HUES6 (cell line): ENCODE measurements around the gene LIMK1.
"Not testable (repeated sequence)": the region's sequence is repeated elsewhere in the genome, so short reads cannot be mapped to it uniquely, and the experiment has no call there.

Source experiments
- H3K27ac ChIP-seq: 2 replicates; pipeline ENCODE4 v1.7.0; 2013; ENCODE audit warnings: low read depth, mild to moderate bottlenecking, low read length, inconsistent platforms
- H3K27me3 ChIP-seq: 2 replicates; pipeline ENCODE4 v1.6.1; 2013; ENCODE audit warnings: low read length; ENCODE audit not compliant: control insufficient read depth, insufficient read depth
- H3K36me3 ChIP-seq: 2 replicates; pipeline ENCODE4 v1.6.1; 2013; ENCODE audit warnings: low read length; ENCODE audit not compliant: control insufficient read depth, insufficient read depth
- H3K4me1 ChIP-seq: 2 replicates; pipeline ENCODE4 v1.6.1; 2013; ENCODE audit warnings: low read length; ENCODE audit not compliant: control insufficient read depth, insufficient read depth
- H3K4me3 ChIP-seq: 2 replicates; pipeline ENCODE4 v1.5.1; 2013; ENCODE audit warnings: low read depth, low read length
- H3K9ac ChIP-seq: one replicate; pipeline ENCODE4 v1.6.1; 2013; ENCODE audit warnings: mild to moderate bottlenecking, low read length
- H3K9me3 ChIP-seq: 2 replicates; pipeline ENCODE4 v1.6.1; 2013; ENCODE audit warnings: low read depth, low read length; ENCODE audit not compliant: control insufficient read depth, insufficient read depth

Gene LIMK1

GRCh38 chr7:74046581-74046980 is 37.0 kb upstream of the LIMK1 start:
- H3K4me3 ChIP-seq, H3K9ac ChIP-seq, H3K27me3 ChIP-seq, H3K27ac ChIP-seq, H3K36me3 ChIP-seq, H3K9me3 ChIP-seq: not testable (repeated sequence)
- peaks cover 34% of the 10 kb centered on the region for H3K4me1 ChIP-seq

GRCh38 chr7:74047804-74048380 is 35.7 kb upstream of the LIMK1 start:
- no peaks in the 10 kb centered on the region for H3K36me3 ChIP-seq
- no peak overlapping the region for H3K9ac ChIP-seq
- no peak overlapping the region for H3K27ac ChIP-seq
- peaks cover 35% of the 10 kb centered on the region for H3K4me1 ChIP-seq
- H3K4me3 ChIP-seq: no peak overlapping the region
- no peaks in the 10 kb centered on the region for H3K9me3 ChIP-seq
- no peaks in the 10 kb centered on the region for H3K27me3 ChIP-seq

GRCh38 chr7:74048999-74049599 is 34.5 kb upstream of the LIMK1 start:
- H3K4me3 ChIP-seq: no peak overlapping the region
- H3K9me3 ChIP-seq: no peaks in the 10 kb centered on the region
- H3K36me3 ChIP-seq: no peaks in the 10 kb centered on the region
- no peak overlapping the region for H3K9ac ChIP-seq
- H3K27me3 ChIP-seq: no peaks in the 10 kb centered on the region
- no peak overlapping the region for H3K27ac ChIP-seq
- peaks cover 23% of the 10 kb centered on the region for H3K4me1 ChIP-seq

DNA sequence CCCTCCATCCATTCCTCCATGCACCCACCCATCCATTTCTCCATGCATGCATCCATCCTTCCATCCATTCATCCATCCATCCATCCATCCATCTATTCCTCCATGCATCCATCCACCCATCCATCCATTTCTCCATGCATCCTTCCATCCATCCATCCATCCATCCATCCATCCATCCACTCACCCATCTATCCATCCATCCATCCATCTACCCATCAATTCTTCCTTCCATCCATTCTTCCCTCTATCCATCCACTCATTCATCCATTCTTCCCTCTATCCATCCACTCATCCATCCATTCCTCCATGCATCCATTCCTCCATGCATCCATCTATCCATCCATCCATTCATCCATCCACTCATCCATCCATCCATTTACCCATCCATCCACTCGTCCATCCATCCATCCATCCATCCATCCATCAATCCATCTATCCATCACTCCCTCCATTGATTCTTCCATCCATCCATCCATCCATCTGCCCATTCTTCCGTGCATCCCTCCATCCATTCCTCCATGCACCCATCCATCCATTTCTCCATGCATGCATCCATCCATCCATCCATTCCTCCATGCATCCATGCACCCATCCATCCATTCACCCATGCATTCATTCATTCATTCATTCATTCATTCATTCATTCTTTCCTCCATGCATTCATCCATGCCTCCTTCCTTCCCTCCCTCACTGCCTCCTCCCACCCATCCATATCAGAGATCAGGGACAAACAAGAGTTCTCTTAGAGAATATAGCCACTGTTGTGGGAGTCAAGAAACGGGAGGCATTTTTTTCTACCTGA is 33.4 kb upstream of the LIMK1 start:
- Histone ChIP-seq H3K27me3 (no peaks in the 10 kb centered on the region), H3K9me3 (no peaks in the 10 kb centered on the region), H3K4me1 (peaks cover 12% of the 10 kb centered on the region), H3K9ac (no peak overlapping the region), H3K4me3 (no peak overlapping the region), H3K27ac (no peak overlapping the region), H3K36me3 (no peaks in the 10 kb centered on the region)

GRCh38 chr7:74051193-74051592 is 32.4 kb upstream of the LIMK1 start:
- Histone ChIP-seq H3K27me3 (no peaks in the 10 kb centered on the region), H3K9me3 (no peaks in the 10 kb centered on the region), H3K9ac (no peak overlapping the region), H3K27ac (no peak overlapping the region), H3K4me1 (peaks cover 11% of the 10 kb centered on the region), H3K4me3 (no peak overlapping the region), H3K36me3 (no peaks in the 10 kb centered on the region)

DNA sequence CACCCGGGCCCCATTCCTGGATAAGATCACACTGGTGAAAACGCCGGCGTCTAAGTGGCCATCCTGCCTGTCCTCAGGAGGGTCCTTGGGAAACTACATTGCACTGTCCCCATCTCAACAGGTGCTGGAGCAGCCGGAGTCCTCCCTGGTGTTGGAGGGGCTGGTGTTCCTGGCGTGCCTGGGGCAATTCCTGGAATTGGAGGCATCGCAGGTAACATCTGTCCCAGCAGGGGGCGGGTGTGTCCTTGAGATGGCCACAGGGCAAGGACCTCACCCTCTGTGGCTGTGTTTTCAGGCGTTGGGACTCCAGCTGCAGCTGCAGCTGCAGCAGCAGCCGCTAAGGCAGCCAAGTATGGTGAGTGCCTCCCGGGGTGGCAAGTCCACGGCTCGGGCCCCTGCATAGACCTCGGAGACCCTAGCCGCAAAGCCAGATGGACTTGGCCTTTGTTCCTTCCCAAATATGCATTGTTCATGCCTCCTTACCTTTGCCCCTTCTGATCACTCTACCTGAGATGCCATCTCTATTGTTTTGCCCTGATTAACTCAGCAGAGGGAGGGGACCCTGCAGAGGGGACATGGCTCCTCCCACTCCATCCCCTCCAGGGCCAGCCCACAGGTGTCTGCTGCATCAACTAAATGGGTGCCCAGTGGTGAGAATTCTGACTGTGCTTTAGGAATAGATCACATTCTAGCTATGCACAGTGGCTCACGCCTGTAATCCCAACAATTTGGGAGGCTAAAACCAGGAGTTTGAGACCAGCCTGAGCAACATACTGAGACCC is 31.8 kb upstream of the LIMK1 start:
- H3K4me1 ChIP-seq: peaks cover 11% of the 10 kb centered on the region
- H3K9me3 ChIP-seq: no peaks in the 10 kb centered on the region
- H3K9ac ChIP-seq: no peak overlapping the region
- no peaks in the 10 kb centered on the region for H3K27me3 ChIP-seq
- no peak overlapping the region for H3K4me3 ChIP-seq
- H3K36me3 ChIP-seq: no peaks in the 10 kb centered on the region
- H3K27ac ChIP-seq: no peak overlapping the region

GRCh38 chr7:74052628-74053027 is 31.0 kb upstream of the LIMK1 start:
- Histone ChIP-seq H3K4me1 (peaks cover 11% of the 10 kb centered on the region), H3K36me3 (no peaks in the 10 kb centered on the region), H3K9me3 (no peaks in the 10 kb centered on the region), H3K4me3 (no peak overlapping the region), H3K27ac (no peak overlapping the region), H3K27me3 (no peaks in the 10 kb centered on the region), H3K9ac (no peak overlapping the region)

- no peaks in the 10 kb centered on the region for H3K9me3 ChIP-seq
- no peak overlapping the region for H3K27ac ChIP-seq
- H3K4me1 ChIP-seq: peaks cover 11% of the 10 kb centered on the region
- H3K4me3 ChIP-seq: no peak overlapping the region
- no peak overlapping the region for H3K9ac ChIP-seq
- peaks cover 3% of the 10 kb centered on the region; the same call in 1 of the 2 replicates for H3K27me3 ChIP-seq
- H3K36me3 ChIP-seq: no peaks in the 10 kb centered on the region
Observed at GRCh38 chr7:74053589-74054186, 29.9 kb upstream of the LIMK1 start.

DNA sequence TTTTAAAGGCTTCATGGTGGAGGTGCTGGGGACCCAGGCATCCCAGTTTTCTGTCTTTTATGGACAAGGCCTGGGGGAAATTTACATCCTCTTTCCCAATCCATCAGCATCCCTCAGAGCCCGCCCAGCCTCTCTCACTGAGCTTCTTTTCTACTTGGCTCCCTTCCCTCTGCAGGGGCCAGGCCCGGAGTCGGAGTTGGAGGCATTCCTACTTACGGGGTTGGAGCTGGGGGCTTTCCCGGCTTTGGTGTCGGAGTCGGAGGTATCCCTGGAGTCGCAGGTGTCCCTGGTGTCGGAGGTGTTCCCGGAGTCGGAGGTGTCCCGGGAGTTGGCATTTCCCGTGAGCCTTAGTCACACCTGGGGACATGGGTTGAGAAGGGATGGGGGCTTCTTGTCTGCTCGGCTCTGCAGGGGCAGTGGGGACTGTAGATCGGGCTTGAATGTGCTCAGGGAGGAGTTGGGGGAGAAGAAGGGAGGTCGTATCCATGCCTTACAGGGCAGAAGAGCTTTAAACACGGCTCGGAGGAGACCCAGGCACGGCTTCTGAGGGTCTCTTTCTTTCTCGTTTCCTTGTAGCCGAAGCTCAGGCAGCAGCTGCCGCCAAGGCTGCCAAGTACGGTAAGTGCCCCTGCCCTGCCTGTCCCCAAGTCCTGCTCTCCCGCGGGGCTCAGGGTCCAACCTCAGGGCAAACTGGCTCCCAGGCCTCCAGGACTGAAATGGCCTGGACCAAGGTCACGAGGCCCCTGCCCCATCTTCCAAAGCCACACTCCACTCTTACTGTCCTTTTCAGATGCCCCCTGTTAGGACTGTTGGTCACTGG is 27.3 kb upstream of the LIMK1 start:
- Histone ChIP-seq H3K27ac (no peak overlapping the region), H3K9me3 (no peaks in the 10 kb centered on the region), H3K27me3 (peaks cover 3% of the 10 kb centered on the region; the same call in 1 of the 2 replicates), H3K4me1 (peaks cover 10% of the 10 kb centered on the region), H3K4me3 (no peak overlapping the region), H3K9ac (no peak overlapping the region), H3K36me3 (no peaks in the 10 kb centered on the region)
